Activated CD8-positive, alpha-beta memory T cell treated with anti-CD3 and anti-CD28 coated beads, Interleukin-2, amount 50 U/mL, for 1 hour (primary cell): ENCODE measurements around the gene RASL11B.

Experiments used
- DNase-seq: peaks from one replicate; pipeline ENCODE4 v3.0.0-alpha.2; 2020; ENCODE audit errors: extremely low read depth

Gene RASL11B

DNA sequence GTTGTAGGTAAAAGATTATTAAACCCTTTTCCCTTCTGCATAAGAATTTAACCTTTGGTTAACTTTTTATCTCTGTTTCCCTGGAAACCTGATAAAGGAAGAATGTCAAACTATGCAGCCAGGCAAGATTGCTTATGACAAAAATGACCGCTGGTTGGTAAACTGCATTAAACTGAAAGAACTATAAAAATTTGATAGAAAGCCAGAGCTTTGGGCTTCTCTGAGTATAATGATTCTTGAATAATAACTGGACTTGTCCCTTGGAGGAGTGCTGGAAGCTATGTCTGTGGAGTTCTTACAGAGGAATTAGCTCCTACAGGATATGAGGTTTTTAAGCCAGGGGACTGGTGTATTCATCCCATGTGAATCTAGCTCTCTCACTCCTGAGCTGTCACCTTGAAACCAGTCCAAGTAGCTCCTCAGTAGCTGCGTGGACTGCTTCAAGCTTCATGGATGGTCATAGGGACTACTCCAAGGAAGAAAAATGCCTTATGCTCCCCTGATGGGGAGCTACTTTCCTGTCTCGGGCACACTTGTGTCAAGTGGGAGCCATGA is 52.0 kb downstream of the RASL11B start:
- no peak for DNase-seq

GRCh38 chr4:52915191-52915590 is 53.1 kb downstream of the RASL11B start:
- DNase-seq, result no peak

DNA sequence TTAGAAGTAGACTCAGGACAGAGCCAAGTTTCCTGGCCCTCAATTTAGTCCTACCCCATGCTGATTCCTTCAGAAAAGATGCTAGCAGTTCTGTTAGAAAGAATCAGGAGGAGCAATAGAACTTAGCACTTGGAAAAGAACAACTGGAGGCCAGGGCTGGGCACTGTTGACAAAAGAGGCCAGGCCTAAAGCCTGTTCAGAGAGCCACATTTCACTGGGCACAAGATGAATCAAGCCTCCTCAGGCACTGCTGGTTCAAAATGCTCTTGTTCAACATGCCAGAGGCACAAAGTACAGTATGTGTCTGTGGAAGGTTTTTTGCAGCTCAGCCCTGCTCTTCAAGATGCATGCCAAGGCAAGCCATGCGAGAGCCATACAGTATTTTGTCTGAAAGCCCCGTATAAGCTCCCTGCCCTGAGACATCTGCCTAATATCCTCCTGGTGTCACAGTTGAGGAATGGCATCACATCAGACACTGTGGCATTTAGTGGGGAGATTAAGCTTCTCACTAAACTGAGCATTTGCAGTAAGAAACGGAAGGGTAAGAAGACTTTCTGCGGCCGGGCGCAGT is 53.7 kb downstream of the RASL11B start:
- no peak for DNase-seq
